ENCODE data around the gene TBCD. TPM values are rescaled to one million over a fixed set of nuclear protein-coding genes. Genes with fewer than 3 reads are reported as not detected.
A peak's percentile ranks its signal among the peaks of the same experiment; 100 is the strongest.

TBCD gene
- total RNA-seq, 1 donor from 2014 or later = 104 TPM

DNA sequence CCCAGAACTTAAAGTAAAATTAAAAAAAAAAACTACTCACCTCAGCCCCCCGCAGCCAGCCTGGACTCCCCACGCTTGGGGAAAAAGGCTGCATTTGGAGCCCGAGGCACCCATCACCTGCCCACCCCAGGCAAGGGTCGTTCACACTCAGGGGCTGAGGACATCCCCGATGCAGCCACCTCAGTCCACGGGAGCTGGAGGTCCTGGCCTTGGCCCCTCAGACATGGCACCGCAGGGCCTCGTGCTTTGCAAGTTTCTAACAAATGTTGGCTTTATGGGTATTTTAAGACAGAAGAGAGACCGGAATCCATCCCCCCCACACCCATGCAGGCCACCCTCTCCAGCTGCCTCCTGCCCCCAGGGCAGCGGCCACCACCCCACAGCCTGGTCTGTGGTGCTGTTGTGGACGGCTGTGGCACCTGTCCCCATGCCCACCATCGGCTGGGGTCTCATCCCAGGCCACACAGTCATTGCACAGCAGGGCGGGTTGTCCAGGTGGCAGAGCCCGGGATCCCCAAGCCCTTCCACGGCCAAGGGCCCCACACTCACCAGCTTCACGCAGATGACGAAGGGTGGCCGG, 204.4 kb downstream of the TBCD start:
- Mint-ChIP-seq H3K4me1 (ENCODE audit: unreplicated experiment) (no peaks in the 10 kb centered on the region), H3K4me3 (no peak overlapping the region), H3K9me3 (peaks cover 27% of the 10 kb centered on the region), H3K27ac (no peak overlapping the region), H3K27me3 (no peaks in the 10 kb centered on the region), H3K36me3 (peaks cover 39% of the 10 kb centered on the region)
- TF ChIP-seq, protein P1, sequence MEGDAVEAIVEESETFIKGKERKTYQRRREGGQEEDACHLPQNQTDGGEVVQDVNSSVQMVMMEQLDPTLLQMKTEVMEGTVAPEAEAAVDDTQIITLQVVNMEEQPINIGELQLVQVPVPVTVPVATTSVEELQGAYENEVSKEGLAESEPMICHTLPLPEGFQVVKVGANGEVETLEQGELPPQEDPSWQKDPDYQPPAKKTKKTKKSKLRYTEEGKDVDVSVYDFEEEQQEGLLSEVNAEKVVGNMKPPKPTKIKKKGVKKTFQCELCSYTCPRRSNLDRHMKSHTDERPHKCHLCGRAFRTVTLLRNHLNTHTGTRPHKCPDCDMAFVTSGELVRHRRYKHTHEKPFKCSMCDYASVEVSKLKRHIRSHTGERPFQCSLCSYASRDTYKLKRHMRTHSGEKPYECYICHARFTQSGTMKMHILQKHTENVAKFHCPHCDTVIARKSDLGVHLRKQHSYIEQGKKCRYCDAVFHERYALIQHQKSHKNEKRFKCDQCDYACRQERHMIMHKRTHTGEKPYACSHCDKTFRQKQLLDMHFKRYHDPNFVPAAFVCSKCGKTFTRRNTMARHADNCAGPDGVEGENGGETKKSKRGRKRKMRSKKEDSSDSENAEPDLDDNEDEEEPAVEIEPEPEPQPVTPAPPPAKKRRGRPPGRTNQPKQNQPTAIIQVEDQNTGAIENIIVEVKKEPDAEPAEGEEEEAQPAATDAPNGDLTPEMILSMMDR (conservative IDR thresholded peaks at IDR 0.05) = no peak
- DNase-seq (ENCODE audit: extremely low spot score, unreplicated experiment) = peak; percentile 58

DNA sequence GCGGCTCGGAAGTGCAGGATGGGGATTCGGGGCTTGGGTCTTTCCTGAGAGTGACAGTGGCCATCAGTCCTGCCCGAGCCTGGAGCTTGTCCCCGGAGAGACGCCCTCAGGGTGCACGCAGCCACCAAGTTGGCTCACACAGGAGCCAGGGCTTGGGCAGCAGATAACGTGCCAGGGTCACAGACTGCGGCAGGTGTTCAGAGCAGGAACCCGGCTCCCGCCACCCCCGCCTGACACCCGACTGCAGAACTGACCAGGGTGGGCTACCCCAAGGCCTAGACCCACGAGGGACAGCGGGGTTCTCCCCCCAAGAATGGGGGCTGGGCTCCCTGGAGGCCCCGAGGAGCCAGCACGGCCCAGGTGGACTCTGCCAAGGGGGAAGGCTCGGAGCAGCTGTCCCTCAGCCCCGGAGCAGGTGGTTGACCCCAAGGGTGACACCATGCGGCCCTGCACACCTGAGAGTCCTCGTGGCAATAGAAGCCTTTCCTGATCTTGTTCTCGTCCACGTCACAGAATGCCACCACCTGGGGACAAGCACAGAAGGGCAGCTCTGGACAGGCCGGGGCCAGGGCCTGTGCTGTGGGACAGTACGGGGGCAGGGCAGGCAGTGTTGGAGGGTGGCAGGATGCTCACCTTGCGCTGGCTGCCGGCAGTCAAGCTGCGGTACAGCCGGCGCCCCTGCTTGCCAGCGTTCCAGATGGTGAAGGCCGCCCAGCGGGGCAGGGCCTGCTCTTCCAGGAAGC, 205.0 kb downstream of the TBCD start:
- no peaks in the 10 kb centered on the region for H3K4me1 Mint-ChIP-seq (ENCODE audit: unreplicated experiment)
- H3K36me3 Mint-ChIP-seq = peaks cover 35% of the 10 kb centered on the region
- TF ChIP-seq, protein P1 (conservative IDR thresholded peaks at IDR 0.05) = no peak
- DNase-seq (ENCODE audit: extremely low spot score, unreplicated experiment) = peak; percentile 70
- no peak overlapping the region for H3K27ac Mint-ChIP-seq
- H3K27me3 Mint-ChIP-seq = no peaks in the 10 kb centered on the region
- peaks cover 27% of the 10 kb centered on the region for H3K9me3 Mint-ChIP-seq
- no peak overlapping the region for H3K4me3 Mint-ChIP-seq

DNA sequence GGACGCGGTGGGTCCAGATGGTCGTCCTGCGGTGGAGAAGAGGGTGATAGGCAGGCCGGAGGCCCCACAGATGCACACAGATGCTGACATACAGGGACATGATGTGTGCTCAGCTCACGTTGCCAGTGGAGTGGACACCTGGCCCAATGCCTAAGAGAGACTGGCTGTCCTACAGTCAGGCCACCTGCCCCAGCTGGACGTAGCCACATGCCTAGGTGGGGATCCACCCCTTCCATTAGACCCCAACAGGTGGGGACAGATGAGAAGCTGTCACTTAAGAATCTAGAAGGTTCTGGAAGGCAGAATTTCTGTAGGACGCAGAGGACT, 205.6 kb downstream of the TBCD start:
- Mint-ChIP-seq H3K4me3 (no peak overlapping the region), H3K9me3 (peaks cover 22% of the 10 kb centered on the region), H3K4me1 (ENCODE audit: unreplicated experiment) (no peaks in the 10 kb centered on the region), H3K27me3 (no peaks in the 10 kb centered on the region), H3K27ac (no peak overlapping the region), H3K36me3 (peaks cover 30% of the 10 kb centered on the region)
- DNase-seq (ENCODE audit: extremely low spot score, unreplicated experiment) = no peak
- TF ChIP-seq, protein P1 (conservative IDR thresholded peaks at IDR 0.05) = no peak

DNA sequence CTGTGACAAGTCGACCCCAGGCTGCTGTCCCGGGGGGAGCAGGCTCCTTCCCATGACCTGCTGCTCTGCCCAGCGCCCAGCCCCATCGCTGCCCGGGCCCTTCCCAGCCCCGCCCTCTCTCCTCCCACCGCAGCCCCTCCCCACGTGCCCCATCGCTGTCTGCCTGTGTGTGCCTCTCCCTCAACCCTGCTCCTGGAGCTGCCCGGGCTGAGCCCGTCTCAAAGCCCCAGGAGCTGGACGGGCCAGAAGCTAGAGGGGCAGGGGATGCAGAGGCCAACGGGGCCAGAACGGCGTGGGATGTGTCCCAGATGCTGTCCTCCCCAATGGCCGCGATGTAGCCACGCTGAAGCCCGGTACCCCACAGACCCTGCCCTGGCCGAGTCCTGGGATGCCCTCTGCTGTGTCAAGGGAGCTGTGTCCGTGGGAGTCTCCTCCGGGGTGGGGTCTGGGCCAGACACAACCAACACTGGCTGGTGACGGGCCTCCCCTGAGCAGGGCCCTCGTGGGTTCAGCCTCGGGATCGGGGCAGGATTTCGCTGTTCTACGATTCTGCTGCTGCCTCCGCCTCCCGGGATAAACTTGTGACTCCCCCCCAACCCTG, 206.2 kb downstream of the TBCD start:
- H3K27ac Mint-ChIP-seq = no peak overlapping the region
- peaks cover 16% of the 10 kb centered on the region for H3K9me3 Mint-ChIP-seq
- peak; percentile 63 for DNase-seq (ENCODE audit: extremely low spot score, unreplicated experiment)
- TF ChIP-seq, protein P1 (conservative IDR thresholded peaks at IDR 0.05) = no peak
- peaks cover 24% of the 10 kb centered on the region for H3K36me3 Mint-ChIP-seq
- no peak overlapping the region for H3K4me3 Mint-ChIP-seq
- no peaks in the 10 kb centered on the region for H3K27me3 Mint-ChIP-seq
- peaks cover 3% of the 10 kb centered on the region for H3K4me1 Mint-ChIP-seq (ENCODE audit: unreplicated experiment)

DNA sequence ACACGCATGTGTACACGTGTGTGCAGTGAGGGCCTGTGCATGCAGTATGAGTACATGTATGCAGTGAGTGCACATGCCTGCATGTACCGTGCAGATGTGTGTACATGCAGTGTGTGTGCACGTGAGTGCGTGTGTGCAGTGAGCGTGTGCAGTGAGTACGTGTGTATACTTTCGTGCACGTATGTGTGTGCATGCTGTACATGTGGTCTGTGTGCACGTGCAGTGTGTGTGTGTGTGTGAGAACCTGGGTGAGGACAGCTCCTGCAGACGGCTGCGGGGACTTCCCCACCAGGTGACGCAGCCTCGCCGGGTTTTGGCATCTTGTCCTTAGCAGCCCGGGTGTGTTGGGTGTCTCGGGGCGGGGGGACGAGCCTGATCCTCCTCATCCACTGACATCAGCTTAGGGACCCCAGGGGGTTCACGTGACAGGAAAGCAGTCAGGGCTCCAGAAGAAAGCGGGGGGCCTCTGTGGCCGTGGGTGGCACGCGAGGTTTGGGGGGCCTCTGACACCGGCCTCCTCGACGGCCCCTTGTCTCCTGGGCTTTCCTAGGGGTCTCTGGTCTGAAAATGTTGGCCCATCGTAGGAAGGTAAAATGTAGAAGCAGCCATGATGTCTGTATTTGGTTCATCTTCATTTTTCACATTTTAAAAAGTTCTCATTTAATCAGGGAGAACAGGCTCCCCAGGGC, 207.5 kb downstream of the TBCD start:
- no peak overlapping the region for H3K27ac Mint-ChIP-seq
- peaks cover 12% of the 10 kb centered on the region for H3K9me3 Mint-ChIP-seq
- TF ChIP-seq, protein P1 (conservative IDR thresholded peaks at IDR 0.05) = no peak
- H3K27me3 Mint-ChIP-seq = no peaks in the 10 kb centered on the region
- no peak overlapping the region for H3K4me3 Mint-ChIP-seq
- peaks cover 14% of the 10 kb centered on the region for H3K36me3 Mint-ChIP-seq
- DNase-seq (ENCODE audit: extremely low spot score, unreplicated experiment) = peak; percentile 55
- peaks cover 9% of the 10 kb centered on the region for H3K4me1 Mint-ChIP-seq (ENCODE audit: unreplicated experiment)

All from type B pancreatic cell (in vitro differentiated cells).